Head of caudate nucleus (tissue), 42 donors: Measurements from ENCODE around the gene KSR1.
"Not testable (repeated sequence)": the region's sequence is repeated elsewhere in the genome, so short reads cannot be mapped to it uniquely, and the experiment has no call there.

ENCODE experiments used
- DNase-seq, 42 donors: peaks; one replicate each; pipeline versions ENCODE4 v3.0.0 to v3.0.0-alpha.2; 2020 to 2021; ENCODE audit warnings: mixed read lengths in 7 of 42
- intact Hi-C: fragments of 100-400 bp; cut with DNase I; formaldehyde crosslinking; loops from one replicate; pipeline ENCODE4 v1.15.0; 2022

The KSR1 gene

DNA sequence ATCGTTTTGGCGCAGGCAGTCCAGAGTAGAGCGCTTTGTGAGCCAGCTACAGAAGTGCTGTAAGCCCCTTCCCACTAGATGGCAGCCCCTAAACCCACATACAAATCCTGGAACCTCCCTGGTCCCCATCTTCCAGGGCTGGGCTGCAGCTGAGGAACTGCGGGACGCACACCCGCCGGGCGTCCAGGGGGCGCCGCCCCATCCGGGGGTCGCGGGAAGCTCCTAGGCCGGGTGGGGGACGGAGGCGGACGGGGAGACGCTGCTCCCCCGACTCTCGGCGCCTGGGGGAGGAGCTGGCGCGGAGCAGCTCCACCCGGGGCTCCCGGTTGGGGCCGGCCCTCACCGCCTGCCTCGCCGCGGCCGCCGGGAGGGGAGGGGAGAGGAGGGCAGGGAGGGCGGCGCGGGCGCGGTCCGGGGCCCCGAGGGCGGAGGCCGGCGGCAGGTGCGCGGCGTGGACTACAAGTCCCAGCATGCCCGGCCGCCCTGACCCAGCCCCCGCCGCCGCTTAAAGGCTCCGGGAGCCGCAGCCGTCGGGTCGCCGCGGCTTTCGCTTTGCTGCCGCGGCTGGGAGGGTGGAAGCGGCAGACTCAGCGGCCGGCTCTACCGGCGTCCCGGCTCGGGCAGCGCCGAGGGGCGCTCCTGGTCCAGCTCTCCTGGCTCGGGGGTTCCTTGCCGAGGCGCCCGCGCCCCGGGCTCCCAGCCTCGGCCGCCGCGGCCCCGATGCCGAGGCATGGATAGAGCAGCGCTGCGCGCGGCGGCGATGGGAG, at the start of gene KSR1:
Gene KSR1 (plus strand): TSS at position 535 of the 767 bp plus-strand sequence. CDS start 196 bp downstream, at position 731.
- intact Hi-C loops: loop anchor here (2.0 to 10.0 kb wide), 3 partner anchors 101 to 221 kb away; no protein-coding TSS in a partner anchor

DNA sequence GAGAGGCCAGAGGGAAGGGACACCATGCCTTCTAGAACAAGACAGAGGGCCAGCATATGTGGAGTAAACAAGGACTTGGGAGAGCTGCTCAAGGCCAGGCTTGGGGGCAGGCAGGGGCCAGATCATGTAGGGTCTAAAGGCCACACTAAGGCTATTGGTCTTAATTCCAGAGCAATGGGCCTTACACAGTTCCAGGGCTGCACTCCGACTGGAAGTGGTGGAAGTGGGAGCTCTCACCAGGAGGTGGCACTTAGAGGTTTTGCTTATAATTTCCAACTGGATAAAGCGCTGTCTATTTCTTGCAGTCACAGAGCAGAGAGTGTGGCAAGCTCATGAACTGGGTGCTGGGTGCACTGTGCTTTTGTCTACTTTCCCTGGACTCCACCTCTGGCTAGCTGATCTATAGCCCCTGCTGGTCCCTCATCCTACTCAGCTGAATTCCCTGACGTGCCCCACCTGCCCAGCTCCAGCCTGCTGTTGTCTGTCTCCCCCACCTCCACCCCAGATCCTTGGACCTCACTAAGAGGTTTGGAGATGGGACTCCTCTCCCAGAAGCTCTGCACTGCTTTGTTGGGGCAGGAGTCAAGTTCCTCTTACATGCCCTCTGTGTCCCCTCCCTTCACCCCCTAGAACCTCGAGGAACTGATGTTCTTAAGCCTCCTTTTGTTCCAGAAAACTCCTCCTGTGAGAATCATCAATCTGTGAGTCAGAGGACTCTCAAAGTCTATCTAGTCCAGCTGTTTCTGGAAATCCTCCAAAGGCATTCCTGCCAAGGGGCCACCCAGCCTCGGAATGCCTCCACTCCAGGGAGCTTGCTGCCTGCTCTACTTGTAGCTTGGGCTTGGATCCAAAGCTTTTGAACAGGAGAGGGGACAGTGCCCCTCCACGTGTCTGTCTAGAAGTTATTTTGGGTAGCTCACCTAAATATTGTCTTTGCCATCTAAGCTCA, 48.1 kb upstream of the KSR1 start:
- intact Hi-C loops: no loop called here

More for the DNA sequence above, at the start of gene KSR1:
- DNase-seq: peak; percentile 71 to 91 (median 82)

DNA sequence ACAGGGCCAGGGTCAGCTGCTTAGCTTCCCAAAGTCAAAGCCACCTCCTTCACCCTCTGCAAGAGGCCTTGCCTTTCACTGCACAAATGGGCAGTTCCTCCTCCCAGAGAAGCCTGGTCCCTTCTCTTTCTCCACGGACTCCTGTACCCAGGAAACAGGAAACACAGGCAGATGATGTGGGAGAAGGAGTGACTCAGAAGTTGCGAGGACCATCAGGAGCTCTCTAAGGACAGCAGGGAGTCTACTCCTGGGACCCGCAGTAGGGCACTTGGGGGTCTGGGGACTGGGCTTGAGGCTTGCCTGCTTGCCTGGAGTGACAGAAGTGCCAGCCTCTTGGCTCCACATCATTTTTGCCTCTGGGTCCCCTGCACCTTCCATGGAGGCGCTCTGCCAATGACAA, 47.4 kb upstream of the KSR1 start:
- DNase-seq: peak in 4 of 42 donors; percentile 7 to 16 (median 10)
- intact Hi-C loops: no loop called here

More for the DNA sequence above, 48.1 kb upstream of the KSR1 start:
- peak in 6 of 42 donors; percentile 8 to 32 (median 16) for DNase-seq

DNA sequence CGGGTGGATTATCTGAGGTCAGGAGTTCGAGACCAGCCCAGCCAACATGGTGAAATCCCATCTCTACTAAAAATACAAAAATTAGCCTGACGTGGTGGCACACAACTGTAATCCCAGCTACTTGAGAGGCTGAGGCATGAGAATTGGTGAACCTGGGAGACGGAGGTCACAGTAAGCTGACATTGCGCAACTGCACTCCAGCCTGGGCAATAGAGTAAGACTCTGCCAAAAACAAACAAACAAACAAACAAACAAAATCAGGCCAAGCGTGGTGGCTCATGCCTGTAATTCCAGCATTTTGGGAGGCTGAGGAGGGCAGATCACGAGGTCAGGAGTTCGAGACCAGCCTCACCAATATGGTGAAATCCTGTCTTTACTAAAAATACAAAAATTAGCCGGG, 44.1 kb upstream of the KSR1 start:
- DNase-seq: peak in 3 of 42 donors; percentile 3 to 7 (median 6)
- intact Hi-C loops: not testable (repeated sequence)

DNA sequence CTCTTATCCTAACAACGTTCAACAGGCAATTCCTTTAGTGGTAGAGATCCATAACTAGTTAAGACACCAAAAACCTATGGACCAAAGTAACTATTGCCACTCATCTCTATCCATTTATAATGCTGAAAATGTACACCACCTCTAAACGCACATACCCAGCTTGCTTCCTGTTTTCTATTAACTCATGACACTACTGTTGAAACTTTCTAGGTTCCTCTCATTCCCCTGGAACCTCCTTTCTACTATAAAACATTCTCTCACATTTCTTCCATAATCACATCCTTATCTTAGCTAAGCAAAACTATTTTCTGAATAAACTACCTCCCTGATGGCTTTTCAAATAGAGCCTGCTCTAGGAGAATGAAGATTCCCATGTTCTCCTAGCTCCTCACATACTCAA, 42.9 kb upstream of the KSR1 start:
- intact Hi-C loops: no loop called here

DNA sequence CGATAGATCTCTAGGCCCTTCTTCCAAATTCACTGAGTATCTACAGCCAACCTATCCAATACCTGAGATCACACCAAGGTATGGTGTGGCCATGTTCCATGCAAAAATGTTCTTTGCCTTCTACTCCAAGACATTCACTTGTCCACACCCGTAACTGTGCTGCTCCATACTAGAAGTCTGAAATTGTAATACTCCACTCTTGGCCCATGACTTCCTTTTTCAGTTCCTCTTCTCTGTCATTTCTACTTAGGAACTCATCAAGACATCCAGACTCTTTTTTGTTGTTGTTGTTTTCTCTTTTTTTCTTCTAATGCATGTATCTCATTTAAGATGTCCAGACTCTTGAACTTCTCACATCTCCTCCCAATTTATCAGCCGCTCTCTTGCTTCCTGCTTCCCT, 42.5 kb upstream of the KSR1 start:
- intact Hi-C loops: no loop called here
- peak in 1 of 42 donors; percentile 1 for DNase-seq

More for the DNA sequence above, 42.9 kb upstream of the KSR1 start:
- no peak for DNase-seq

DNA sequence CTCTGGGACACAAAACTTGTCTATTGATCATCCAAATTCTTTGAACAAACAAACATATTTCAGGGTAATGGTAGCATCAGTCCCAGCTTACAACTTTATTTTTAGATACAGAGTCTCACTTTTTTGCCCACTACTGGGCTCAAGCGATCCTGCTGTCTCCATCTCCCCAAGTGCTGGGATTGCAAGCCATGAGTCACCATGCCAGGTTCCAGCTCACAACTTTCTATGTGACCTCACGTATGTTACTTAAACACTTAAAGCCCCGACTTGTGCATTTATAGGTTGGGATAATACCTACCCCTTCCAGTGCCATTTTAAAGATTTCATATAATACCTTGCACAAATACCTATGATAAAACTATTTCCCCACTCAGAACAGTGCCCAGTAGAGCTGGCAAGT, 42.0 kb upstream of the KSR1 start:
- intact Hi-C loops: no loop called here
- peak in 3 of 42 donors; percentile 3 to 16 (median 16) for DNase-seq

DNA sequence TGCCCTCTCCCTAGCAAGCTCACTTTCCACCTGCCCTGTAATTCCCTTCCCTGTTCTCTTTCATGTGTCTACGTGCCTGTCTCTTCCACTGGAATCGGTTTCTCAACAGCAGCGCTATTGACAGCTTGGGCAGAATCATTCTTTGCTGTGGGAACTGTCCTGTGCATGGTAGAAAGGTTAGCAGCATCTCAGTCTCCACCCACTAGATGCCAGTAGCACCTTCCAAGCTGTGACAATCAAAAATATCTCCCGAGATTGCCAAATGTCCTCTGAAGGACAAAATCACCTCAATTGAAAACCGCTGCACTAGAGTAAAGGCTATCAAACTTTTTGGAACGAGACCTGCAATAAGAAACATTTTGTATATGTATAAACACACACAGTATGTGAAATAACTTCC, 41.6 kb upstream of the KSR1 start:
- DNase-seq: peak in 4 of 42 donors; percentile 0 to 17 (median 8)
- intact Hi-C loops: no loop called here

DNA sequence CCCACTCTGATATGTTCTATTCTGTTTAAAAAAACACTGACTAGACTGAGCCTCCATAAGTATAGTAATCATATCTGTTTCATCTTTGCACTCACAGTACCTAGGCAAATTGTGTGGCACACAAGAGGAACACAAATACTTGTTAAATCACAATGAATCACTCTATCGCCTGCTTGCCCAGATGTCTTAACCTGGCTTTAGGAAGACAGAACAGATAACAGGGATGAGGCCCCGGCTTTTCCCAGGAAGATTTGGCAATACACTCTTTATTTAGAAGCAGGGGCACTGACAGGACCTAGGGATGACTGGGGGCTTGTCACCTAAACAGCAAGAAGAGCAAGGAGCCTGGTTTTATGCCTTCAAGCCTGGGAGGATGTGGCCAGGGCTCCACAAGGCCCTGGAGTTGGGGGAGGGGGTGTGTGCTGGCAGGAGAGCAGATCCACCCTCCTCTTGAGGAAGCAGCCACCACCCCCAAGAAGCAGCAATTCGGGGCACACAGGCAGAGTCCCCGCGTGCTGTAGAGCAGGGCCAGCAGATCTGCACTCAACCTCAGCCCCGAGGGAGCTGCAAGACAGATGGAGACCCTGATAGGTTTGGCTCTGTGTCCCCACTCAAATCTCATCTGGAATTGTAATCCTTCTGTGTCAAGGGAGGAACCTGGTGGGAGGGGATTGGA, 41.0 kb upstream of the KSR1 start:
- peak in 3 of 42 donors; percentile 10 to 39 (median 22) for DNase-seq
- intact Hi-C loops: no loop called here

DNA sequence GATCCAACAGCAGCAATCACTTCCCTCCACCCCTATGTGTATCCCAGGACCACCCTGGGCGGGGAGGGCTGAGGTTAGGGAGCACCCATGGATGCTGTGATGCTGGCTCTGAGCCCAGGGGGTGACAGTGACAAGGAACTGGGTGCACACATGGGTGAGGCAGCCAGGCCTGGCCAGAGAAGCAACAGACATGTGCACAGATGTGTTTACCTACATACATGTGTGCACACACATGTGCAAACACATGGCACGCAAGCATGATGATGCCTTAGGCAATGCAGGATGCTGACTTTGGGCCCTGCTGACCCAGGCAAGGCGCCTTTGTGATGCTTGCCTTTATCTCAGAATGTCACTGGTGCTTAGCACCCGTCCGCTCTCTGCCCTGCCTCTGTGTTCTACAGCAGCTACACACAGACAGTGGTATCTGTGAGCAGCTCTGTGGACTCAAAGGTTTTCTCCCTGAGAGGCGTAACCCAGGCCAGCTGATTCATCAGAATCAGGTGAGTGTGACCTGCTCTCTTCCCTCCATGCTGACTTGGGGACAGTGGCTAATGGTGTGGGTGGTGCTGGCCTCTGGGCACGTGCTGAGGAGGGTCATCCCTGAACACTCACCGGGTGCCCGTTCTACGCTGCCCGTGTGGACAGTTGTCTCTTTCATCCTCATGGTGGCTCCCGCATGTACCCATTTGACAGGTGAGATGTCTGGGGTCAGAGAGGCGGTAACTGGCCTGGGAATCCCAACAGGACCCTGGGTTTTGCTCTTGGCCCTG, 38.5 kb upstream of the KSR1 start:
- DNase-seq: peak in 4 of 42 donors; percentile 2 to 26 (median 14)
- intact Hi-C loops: no loop called here

DNA sequence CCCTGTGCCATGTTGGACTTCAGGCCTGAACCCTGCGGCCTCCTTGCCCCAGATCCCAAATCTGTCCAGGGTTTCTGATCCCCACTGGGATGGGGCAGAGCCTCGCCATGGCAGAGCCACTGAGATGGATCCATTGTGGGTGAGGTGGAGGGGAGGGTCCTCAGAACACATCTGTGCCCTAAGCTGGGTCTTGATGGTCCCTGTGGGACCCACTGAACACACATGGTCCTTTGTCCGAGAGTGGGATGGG, 38.0 kb upstream of the KSR1 start:
- DNase-seq: peak in 2 of 42 donors; percentile 8 to 10
- intact Hi-C loops: no loop called here

DNA sequence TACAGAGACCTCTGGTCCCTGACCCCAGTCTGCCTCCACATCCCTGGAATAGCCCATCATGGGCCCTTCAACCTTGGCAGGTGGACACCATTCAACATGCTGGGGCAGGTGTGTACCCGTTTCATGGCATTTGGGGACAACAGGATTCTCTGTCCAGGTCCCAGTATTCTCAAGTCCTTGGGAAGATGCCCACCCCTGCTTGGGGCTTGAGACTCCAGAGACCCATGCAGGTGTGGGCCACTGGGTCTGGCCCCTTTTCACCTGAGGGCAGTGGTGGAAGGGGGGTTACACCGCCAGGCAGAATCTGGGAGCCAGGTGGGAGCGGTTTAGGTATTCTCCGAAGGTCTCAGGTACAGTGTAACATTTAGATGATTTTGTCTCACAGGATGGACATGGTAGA, 37.1 kb upstream of the KSR1 start:
- no peak for DNase-seq
- intact Hi-C loops: no loop called here

DNA sequence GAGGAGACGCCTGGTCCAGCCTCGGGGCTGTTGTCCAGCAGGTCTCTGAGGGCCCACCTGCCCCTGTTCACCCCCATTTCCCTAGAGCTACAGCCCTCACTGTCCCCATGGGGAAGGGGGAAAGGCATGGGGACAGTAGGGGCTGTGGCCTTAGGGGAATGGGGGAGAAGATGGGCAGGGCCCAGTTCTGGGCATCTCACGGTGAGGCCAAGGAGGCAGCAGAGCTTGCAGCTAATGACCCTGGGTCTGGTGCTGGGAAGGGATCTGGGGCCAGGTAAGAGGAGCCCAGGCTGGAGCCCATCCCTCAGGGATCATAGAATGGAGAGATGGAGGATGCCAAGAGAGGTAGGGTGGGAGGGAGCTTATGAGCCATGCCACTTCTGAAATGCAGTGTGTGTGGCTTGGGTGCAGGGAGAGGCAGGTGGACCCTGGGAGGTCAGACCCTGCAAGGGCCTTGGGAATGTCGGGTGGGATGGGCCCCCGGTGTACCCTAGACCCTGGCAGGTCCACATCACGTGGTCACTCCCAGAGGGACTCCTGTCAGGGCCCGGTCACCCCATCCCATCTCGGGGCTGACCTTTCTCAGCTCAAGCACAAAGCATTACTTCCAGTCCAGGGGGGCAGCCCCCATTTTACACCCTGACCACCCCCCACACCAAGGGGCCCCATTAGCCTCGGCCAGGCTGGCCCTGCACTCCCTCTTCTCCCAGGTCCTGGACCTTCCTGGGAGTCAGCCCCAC, 35.9 kb upstream of the KSR1 start:
- intact Hi-C loops: no loop called here
- no peak for DNase-seq

DNA sequence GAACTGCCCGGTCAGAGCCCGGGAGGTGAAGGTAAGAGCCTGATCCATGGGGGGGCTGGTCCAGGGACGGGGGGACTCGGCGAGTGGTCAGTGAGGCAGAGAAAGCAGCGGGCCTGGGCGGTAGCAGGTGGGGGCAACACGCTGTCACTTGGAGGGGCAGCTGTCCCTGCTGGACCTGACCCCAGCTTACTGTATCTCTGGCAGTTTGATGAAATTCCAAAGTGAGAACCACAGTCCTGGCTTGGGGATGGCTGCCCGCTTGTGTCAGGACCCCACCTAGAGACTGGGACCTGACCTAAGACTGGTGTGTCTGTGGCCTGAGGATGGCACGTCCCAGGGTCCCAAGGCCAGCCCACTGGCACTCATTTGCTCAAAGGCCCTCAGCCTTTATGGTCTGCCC, 35.1 kb upstream of the KSR1 start:
- DNase-seq: no peak
- intact Hi-C loops: no loop called here

DNA sequence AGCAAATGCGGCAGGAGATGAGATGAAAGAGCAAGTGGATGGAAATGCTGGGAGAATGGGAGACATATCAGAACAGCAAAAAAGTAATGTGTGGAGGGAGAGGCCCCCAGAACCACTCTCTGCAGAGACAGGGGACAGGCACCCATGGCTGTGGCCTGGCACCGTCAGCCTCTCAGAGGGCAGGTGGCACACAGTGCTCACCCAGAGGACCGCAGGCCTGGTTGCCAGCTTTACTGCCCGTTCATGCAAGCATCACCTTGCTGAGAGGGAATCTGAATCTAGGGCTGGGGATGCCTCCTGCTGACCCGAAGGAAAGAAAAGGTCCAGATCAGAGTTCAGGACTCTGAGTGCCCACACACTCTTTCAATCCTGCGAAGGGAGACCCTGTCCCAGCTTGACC, 34.6 kb upstream of the KSR1 start:
- intact Hi-C loops, DNase-seq: not testable (repeated sequence)

DNA sequence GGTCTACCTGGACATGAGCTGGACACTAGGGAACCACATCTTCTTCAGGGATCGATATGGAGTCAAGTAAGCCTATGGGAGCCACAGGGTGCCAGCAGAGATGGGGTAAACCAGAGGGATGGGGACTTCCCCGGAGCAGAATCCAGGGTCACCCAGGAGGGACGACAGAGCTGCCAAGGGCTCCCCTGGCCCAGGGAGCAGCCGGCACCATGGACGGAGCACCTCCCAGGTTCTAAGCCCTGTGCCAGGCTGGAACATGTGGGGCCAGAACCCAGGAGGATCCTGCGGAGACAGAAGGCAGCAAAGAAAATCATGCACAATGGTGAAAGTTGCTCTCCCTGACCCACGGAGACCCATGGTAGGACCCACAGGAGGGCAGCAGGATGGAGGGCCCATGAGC, 33.6 kb upstream of the KSR1 start:
- intact Hi-C loops: no loop called here
- DNase-seq: no peak

DNA sequence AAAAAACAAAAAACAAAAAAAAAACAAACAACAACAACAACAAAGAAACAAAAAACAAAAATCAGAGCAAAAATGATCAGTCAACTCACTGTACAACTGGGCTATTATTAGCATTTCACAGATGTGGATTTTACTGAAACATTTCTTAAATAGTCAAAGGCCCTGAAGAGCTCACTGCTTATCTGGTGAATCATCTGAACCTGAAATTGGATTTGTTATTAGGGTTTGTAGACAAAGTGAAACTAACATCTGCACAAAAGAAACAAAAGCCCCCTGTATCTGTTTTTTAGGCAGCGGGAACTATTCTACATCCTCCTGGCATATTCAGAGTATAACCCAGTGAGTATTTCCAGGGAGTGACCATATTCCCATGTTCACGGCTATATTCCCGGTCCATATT, 32.6 kb upstream of the KSR1 start:
- intact Hi-C loops: no loop called here
- DNase-seq: no peak

DNA sequence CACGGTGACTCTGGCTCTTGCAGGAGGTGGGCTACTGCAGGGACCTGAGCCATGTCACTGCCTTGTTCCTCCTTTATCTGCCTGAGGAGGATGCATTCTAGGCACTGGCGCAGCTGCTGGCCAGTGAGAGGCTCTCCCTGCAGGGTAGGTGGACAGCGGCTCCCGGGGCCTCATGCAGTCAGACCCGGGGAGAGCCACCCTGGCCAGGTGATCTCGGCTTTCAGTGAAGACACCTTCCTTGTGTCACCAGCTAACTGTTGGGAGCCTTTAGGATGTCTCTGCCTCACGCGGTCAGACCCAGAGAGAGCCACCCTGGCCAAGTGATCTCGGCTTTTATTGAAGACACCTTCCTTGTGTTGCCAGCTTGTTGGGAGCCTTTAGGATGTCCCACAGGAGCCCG, 31.7 kb upstream of the KSR1 start:
- intact Hi-C loops: no loop called here

More for the DNA sequence above, 31.7 kb upstream of the KSR1 start:
- DNase-seq: no peak
